HepG2 (cell line): ENCODE measurements around the gene DGKD. TPM values are rescaled to one million over a fixed set of nuclear protein-coding genes. Genes with fewer than 3 reads are reported as not detected.
A peak's percentile ranks its signal among the peaks of the same experiment; 100 is the strongest.

Source experiments
- GZF1 ChIP-seq: sonication (generic); formaldehyde crosslinking; IDR thresholded peaks from 2 replicates; pipeline ENCODE4 v1.5.1; 2020; ENCODE audit warnings: mild to moderate bottlenecking, missing genetic modification reagents
- MTF1 ChIP-seq: sonication (generic); formaldehyde crosslinking; IDR thresholded peaks from 2 replicates; pipeline ENCODE4 v1.5.0; 2020; ENCODE audit warnings: missing genetic modification reagents
- POLR2G ChIP-seq: fragments of 200-400 bp; formaldehyde crosslinking; IDR thresholded peaks from 2 replicates; pipeline ENCODE4 v1.6.1; 2018; ENCODE audit warnings: mild to moderate bottlenecking, low read depth, low read length, moderate library complexity
- SP4 ChIP-seq: sonication (generic); formaldehyde crosslinking; IDR thresholded peaks from 2 replicates; pipeline ENCODE4 v1.8.1; 2023; ENCODE audit warnings: mild to moderate bottlenecking, missing genetic modification reagents
- YEATS2 ChIP-seq: sonication (generic); formaldehyde crosslinking; IDR thresholded peaks from 2 replicates; pipeline ENCODE4 v1.4.0; 2020; ENCODE audit warnings: missing genetic modification reagents, borderline replicate concordance
- ZNF24 ChIP-seq: fragments of 450-650 bp; IDR thresholded peaks from 2 replicates; pipeline ENCODE4 v1.6.1; 2017; ENCODE audit warnings: antibody characterized with exemption, mild to moderate bottlenecking
- ZNF274 ChIP-seq: sonication (generic); formaldehyde crosslinking; IDR thresholded peaks from 2 replicates; pipeline ENCODE4 v1.5.1; 2020; ENCODE audit warnings: mild to moderate bottlenecking, missing genetic modification reagents
- ZNF296 ChIP-seq: sonication (generic); formaldehyde crosslinking; conservative IDR thresholded peaks from 2 replicates; pipeline ENCODE4 v1.5.0; 2020; ENCODE audit warnings: mild to moderate bottlenecking, missing genetic modification reagents
- ZNF605 ChIP-seq: sonication (generic); formaldehyde crosslinking; IDR thresholded peaks from 2 replicates; pipeline ENCODE4 v1.8.0; 2022; ENCODE audit warnings: mild to moderate bottlenecking, missing genetic modification reagents
- ZNF768 ChIP-seq: sonication (generic); formaldehyde crosslinking; IDR thresholded peaks from 2 replicates; pipeline ENCODE4 v1.4.0; 2020; ENCODE audit warnings: missing genetic modification reagents
- polyA plus RNA-seq, 8 experiments: library from polyadenylated mRNA; depleted of rRNA in 3 of 8; stranded (reverse) in 7 of 8; unstranded in 1 of 8; fragments of >200 nt; fragmentation: Illumina TruSeq in 4 of 8; extraction: Trizol in 4 of 8; gene quantifications; 2 replicates each; pipeline versions ENCODE4 v1.2.1 to v1.2.3, GENCODE V29; 2011 to 2016; ENCODE audit warnings: low read depth in 4 of 8, missing spikeins in 1 of 8, mixed read lengths in 1 of 8; ENCODE audit not compliant: insufficient read depth in 1 of 8
- total RNA-seq, 5 experiments: library from RNA; depleted of rRNA; stranded (reverse); fragments of >200 nt; fragmentation: Illumina TruSeq; extraction: Trizol; gene quantifications; 2 replicates each; pipeline ENCODE4 v1.2.3, GENCODE V29; 2016; ENCODE audit warnings: low read depth in 1 of 5
- TF ChIP-seq, protein P1 (sequence below): sonication (generic); formaldehyde crosslinking; IDR thresholded peaks from 2 replicates; pipeline ENCODE4 v1.9.0; 2021; ENCODE audit warnings: missing genetic modification reagents, borderline replicate concordance
- TF ChIP-seq, protein P2 (sequence below), 2 experiments: sonication (generic) in 1 of 2; formaldehyde crosslinking in 1 of 2; IDR thresholded peaks; 2 replicates each; pipeline versions ENCODE4 v1.4.0 to v1.6.1; 2018 to 2020; ENCODE audit warnings: missing genetic modification reagents in 2 of 2, borderline replicate concordance in 1 of 2, low read depth in 1 of 2, mild to moderate bottlenecking in 1 of 2, missing biosample characterization in 1 of 2
- TF ChIP-seq, protein P3 (sequence below): sonication (generic); formaldehyde crosslinking; IDR thresholded peaks from 2 replicates; pipeline ENCODE4 v1.4.0; 2020; ENCODE audit warnings: mild to moderate bottlenecking, missing genetic modification reagents
- TF ChIP-seq, protein P4 (sequence below): sonication (generic); formaldehyde crosslinking; IDR thresholded peaks from 2 replicates; pipeline ENCODE4 v1.5.1; 2020; ENCODE audit warnings: mild to moderate bottlenecking, missing genetic modification reagents, moderate library complexity
- TF ChIP-seq, protein P5 (sequence below): sonication (generic); formaldehyde crosslinking; IDR thresholded peaks from 2 replicates; pipeline ENCODE4 v1.4.0; 2020; ENCODE audit warnings: mild to moderate bottlenecking, missing genetic modification reagents
- TF ChIP-seq, protein P6 (sequence below): IDR thresholded peaks from 2 replicates; pipeline ENCODE4 v1.6.1; 2016; ENCODE audit warnings: missing biosample characterization, missing genetic modification reagents, low read depth

The DGKD gene
- total and polyA plus RNA-seq, 2 of the 13 experiments (the other 11 are each of a cell fraction or from before 2014, with no cell fraction given) = 24.5 to 33.2 TPM

DNA sequence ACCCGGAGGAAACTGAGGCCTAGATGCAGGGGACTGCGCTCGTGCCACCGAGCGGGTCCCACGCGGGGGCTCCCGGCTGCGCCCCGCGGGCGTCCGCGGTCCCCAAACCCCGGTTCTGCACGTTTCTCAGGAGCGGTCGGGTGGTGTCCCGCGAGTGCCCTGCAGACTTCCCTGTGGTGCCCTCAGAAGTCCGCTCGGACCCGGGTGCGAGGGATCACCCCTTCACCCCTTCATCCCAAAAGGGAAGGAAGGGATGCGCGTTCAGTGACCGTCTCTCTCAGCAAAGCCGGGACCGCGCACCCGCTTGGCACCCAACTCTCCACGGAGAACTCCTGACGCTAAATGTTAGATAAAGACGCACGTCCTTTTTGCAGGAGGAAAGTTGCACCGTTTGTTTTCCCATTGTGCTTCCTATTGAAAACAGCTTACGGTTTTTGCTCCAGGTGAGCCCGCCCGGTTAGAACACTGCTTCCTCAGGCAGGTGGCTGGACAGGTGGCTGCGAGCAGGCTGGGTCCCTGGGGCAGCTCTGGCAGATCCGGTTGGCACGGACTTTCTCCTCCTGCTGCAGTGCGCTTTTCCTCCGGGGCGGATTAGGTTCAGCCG, 779 bp downstream of the DGKD start (continued):
- no peak for TF ChIP-seq MTF1 (CRISPR knock-in tag)
- peak; percentile 55; the same call in 1 of the 2 replicates for TF ChIP-seq ZNF274 (CRISPR knock-in tag)
- TF ChIP-seq, protein P1, sequence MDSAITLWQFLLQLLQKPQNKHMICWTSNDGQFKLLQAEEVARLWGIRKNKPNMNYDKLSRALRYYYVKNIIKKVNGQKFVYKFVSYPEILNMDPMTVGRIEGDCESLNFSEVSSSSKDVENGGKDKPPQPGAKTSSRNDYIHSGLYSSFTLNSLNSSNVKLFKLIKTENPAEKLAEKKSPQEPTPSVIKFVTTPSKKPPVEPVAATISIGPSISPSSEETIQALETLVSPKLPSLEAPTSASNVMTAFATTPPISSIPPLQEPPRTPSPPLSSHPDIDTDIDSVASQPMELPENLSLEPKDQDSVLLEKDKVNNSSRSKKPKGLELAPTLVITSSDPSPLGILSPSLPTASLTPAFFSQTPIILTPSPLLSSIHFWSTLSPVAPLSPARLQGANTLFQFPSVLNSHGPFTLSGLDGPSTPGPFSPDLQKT (CRISPR knock-in tag) = no peak
- no peak for TF ChIP-seq ZNF296 (CRISPR knock-in tag)
- TF ChIP-seq ZNF605 (CRISPR knock-in tag) = 0 out of 2 replicates have a peak, but pooled peaks have one; percentile 40
- TF ChIP-seq, protein P2, sequence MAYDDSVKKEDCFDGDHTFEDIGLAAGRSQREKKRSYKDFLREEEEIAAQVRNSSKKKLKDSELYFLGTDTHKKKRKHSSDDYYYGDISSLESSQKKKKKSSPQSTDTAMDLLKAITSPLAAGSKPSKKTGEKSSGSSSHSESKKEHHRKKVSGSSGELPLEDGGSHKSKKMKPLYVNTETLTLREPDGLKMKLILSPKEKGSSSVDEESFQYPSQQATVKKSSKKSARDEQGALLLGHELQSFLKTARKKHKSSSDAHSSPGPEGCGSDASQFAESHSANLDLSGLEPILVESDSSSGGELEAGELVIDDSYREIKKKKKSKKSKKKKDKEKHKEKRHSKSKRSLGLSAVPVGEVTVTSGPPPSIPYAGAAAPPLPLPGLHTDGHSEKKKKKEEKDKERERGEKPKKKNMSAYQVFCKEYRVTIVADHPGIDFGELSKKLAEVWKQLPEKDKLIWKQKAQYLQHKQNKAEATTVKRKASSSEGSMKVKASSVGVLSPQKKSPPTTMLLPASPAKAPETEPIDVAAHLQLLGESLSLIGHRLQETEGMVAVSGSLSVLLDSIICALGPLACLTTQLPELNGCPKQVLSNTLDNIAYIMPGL (CRISPR knock-in tag; IDR thresholded peaks at IDR 0.05; ENCODE audit: borderline replicate concordance in 1 of 2, low read depth in 1 of 2) = 0 out of 4 replicates have a peak, but pooled peaks of 1 of the 2 experiments have one; percentile 53
- no peak for TF ChIP-seq YEATS2 (CRISPR knock-in tag)
- TF ChIP-seq ZNF768 (CRISPR knock-in tag) = 0 out of 2 replicates have a peak, but pooled peaks have one; percentile 13
- TF ChIP-seq ZNF24 = no peak
- no peak for TF ChIP-seq GZF1 (CRISPR knock-in tag)
- no peak for TF ChIP-seq SP4 (CRISPR knock-in tag)
- TF ChIP-seq, protein P3, sequence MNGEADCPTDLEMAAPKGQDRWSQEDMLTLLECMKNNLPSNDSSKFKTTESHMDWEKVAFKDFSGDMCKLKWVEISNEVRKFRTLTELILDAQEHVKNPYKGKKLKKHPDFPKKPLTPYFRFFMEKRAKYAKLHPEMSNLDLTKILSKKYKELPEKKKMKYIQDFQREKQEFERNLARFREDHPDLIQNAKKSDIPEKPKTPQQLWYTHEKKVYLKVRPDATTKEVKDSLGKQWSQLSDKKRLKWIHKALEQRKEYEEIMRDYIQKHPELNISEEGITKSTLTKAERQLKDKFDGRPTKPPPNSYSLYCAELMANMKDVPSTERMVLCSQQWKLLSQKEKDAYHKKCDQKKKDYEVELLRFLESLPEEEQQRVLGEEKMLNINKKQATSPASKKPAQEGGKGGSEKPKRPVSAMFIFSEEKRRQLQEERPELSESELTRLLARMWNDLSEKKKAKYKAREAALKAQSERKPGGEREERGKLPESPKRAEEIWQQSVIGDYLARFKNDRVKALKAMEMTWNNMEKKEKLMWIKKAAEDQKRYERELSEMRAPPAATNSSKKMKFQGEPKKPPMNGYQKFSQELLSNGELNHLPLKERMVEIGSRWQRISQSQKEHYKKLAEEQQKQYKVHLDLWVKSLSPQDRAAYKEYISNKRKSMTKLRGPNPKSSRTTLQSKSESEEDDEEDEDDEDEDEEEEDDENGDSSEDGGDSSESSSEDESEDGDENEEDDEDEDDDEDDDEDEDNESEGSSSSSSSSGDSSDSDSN (CRISPR knock-in tag) = peak; percentile 69
- TF ChIP-seq POLR2G = no peak
- TF ChIP-seq, protein P4, sequence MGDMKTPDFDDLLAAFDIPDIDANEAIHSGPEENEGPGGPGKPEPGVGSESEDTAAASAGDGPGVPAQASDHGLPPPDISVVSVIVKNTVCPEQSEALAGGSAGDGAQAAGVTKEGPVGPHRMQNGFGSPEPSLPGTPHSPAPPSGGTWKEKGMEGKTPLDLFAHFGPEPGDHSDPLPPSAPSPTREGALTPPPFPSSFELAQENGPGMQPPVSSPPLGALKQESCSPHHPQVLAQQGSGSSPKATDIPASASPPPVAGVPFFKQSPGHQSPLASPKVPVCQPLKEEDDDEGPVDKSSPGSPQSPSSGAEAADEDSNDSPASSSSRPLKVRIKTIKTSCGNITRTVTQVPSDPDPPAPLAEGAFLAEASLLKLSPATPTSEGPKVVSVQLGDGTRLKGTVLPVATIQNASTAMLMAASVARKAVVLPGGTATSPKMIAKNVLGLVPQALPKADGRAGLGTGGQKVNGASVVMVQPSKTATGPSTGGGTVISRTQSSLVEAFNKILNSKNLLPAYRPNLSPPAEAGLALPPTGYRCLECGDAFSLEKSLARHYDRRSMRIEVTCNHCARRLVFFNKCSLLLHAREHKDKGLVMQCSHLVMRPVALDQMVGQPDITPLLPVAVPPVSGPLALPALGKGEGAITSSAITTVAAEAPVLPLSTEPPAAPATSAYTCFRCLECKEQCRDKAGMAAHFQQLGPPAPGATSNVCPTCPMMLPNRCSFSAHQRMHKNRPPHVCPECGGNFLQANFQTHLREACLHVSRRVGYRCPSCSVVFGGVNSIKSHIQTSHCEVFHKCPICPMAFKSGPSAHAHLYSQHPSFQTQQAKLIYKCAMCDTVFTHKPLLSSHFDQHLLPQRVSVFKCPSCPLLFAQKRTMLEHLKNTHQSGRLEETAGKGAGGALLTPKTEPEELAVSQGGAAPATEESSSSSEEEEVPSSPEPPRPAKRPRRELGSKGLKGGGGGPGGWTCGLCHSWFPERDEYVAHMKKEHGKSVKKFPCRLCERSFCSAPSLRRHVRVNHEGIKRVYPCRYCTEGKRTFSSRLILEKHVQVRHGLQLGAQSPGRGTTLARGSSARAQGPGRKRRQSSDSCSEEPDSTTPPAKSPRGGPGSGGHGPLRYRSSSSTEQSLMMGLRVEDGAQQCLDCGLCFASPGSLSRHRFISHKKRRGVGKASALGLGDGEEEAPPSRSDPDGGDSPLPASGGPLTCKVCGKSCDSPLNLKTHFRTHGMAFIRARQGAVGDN (CRISPR knock-in tag) = peak; percentile 51
- TF ChIP-seq, protein P5, sequence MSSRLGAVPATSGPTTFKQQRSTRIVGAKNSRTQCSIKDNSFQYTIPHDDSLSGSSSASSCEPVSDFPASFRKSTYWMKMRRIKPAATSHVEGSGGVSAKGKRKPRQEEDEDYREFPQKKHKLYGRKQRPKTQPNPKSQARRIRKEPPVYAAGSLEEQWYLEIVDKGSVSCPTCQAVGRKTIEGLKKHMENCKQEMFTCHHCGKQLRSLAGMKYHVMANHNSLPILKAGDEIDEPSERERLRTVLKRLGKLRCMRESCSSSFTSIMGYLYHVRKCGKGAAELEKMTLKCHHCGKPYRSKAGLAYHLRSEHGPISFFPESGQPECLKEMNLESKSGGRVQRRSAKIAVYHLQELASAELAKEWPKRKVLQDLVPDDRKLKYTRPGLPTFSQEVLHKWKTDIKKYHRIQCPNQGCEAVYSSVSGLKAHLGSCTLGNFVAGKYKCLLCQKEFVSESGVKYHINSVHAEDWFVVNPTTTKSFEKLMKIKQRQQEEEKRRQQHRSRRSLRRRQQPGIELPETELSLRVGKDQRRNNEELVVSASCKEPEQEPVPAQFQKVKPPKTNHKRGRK (CRISPR knock-in tag) = no peak
- TF ChIP-seq, protein P6, sequence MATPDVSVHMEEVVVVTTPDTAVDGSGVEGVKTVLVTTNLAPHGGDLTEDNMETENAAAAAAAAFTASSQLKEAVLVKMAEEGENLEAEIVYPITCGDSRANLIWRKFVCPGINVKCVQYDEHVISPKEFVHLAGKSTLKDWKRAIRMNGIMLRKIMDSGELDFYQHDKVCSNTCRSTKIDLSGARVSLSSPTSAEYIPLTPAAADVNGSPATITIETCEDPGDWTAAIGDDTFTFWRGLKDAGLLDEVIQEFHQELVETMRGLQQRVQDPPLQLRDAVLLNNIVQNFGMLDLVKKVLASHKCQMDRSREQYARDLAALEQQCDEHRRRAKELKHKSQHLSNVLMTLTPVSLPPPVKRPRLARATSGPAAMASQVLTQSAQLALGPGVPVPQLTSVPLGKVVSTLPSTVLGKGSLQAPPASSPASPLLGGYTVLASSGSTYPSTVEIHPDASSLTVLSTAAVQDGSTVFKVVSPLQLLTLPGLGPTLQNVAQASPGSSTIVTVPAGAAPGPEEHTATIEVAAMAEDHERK (CRISPR knock-in tag) = no peak
